A673 (cell line): ENCODE measurements around the gene OR10V1. TPM values are rescaled to one million over a fixed set of nuclear protein-coding genes. Genes with fewer than 3 reads are reported as not detected.

ENCODE experiments used
- BruUV-seq: library from RNA; stranded (reverse); fragments of 400-500 nt; replicated peaks from 2 replicates; lab custom pipeline; 2021; lab: Mats Ljungman, UMichigan
- CTCF ChIA-PET: fragments of 300-600 bp; sonication (Branson Sonifier 250); formaldehyde crosslinking; loops from one replicate; lab custom pipeline; 2022; ENCODE audit warnings: antibody characterized with exemption; lab: Charles Lee
- POLR2A ChIA-PET: fragments of 300-600 bp; sonication (Branson Sonifier 250); formaldehyde crosslinking; loops from one replicate; lab custom pipeline; 2022; ENCODE audit warnings: antibody characterized with exemption; ENCODE audit not compliant: low non-redundant PET; lab: Charles Lee
- DNase-seq: peaks from one replicate; pipeline ENCODE4 v3.0.0-alpha.2; 2015; ENCODE audit warnings: low spot score
- H3K27ac ChIP-seq: fragments of 200-600 bp; sonication (generic); 2 replicates; pipeline ENCODE4 v1.5.1; 2016; ENCODE audit warnings: mixed run types, low read depth, mild to moderate bottlenecking, mixed read lengths, antibody characterized with exemption, low read length; ENCODE audit not compliant: poor library complexity, severe bottlenecking
- H3K27me3 ChIP-seq: fragments of 200-600 bp; sonication (generic); replicated peaks from 2 replicates; pipeline ENCODE4 v1.6.1; 2017; ENCODE audit warnings: mixed run types, low read depth, mild to moderate bottlenecking, mixed read lengths, antibody characterized with exemption, low read length; ENCODE audit not compliant: insufficient read depth, poor library complexity
- H3K36me3 ChIP-seq: fragments of 200-600 bp; sonication (generic); 2 replicates; pipeline ENCODE4 v1.6.1; 2016; ENCODE audit warnings: mixed run types, mild to moderate bottlenecking, mixed read lengths, antibody characterized with exemption, low read length; ENCODE audit not compliant: insufficient read depth, poor library complexity, severe bottlenecking
- H3K4me1 ChIP-seq: fragments of 200-600 bp; sonication (generic); 2 replicates; pipeline ENCODE4 v1.6.1; 2017; ENCODE audit warnings: mixed run types, mild to moderate bottlenecking, mixed read lengths, antibody characterized with exemption, low read length; ENCODE audit not compliant: insufficient read depth, poor library complexity, severe bottlenecking
- H3K4me3 ChIP-seq: fragments of 200-600 bp; sonication (generic); 2 replicates; pipeline ENCODE4 v1.5.1; 2016; ENCODE audit warnings: low read depth, mixed run types, mild to moderate bottlenecking, mixed read lengths, low read length; ENCODE audit not compliant: poor library complexity, severe bottlenecking
- H3K9me3 ChIP-seq: fragments of 200-600 bp; sonication (generic); 2 replicates; pipeline ENCODE4 v1.6.1; 2016; ENCODE audit warnings: mixed run types, low read depth, mild to moderate bottlenecking, mixed read lengths, antibody characterized with exemption, low read length; ENCODE audit not compliant: poor library complexity, severe bottlenecking
- EZH2 ChIP-seq: fragments of 200-600 bp; sonication (generic); IDR thresholded peaks from 2 replicates; pipeline ENCODE4 v1.6.1; 2017; ENCODE audit warnings: borderline replicate concordance, low read depth, mild to moderate bottlenecking, mixed read lengths, antibody characterized with exemption, low read length; ENCODE audit not compliant: poor library complexity, severe bottlenecking
- intact Hi-C: fragments of 100-400 bp; cut with micrococcal nuclease; formaldehyde crosslinking; loops from one replicate; pipeline ENCODE4 v1.10.0; 2022; ENCODE audit not compliant: unreplicated experiment
- total RNA-seq: library from RNA; stranded (reverse); gene quantifications from 2 replicates; pipeline ENCODE4 v1.2.3, GENCODE V29; 2021
- TF ChIP-seq, protein P1 (sequence below): fragments of 300-800, 200-600 bp; sonication (generic); conservative IDR thresholded peaks from 2 replicates; pipeline ENCODE4 v1.5.1; 2017; ENCODE audit warnings: low read depth, mild to moderate bottlenecking, antibody characterized with exemption, low read length, moderate library complexity, mixed read lengths

OR10V1 gene
- total RNA-seq, 1 experiment from 2014 or later = not detected

DNA sequence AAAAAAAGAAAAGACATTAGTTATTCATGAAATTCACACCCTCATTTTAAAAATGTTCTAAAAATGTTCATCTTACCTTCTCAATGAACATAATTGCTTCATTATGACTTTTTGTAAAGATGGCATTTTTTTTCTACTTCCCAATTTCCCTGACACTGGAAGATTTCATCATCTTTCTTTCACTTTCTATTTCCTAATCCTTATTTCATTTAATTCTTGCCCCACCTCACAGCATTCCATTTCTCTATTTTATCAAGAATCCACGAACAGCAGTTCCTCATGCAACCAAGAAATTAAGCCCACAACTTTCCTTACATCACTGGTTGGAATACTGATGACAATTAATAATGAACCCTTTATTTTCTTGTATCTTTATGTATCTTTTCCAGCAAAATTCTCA lies 46.7 kb downstream of the OR10V1 start:
- DNase-seq = no peak
- no TSS peak for BruUV-seq
- TF ChIP-seq, protein P1, sequence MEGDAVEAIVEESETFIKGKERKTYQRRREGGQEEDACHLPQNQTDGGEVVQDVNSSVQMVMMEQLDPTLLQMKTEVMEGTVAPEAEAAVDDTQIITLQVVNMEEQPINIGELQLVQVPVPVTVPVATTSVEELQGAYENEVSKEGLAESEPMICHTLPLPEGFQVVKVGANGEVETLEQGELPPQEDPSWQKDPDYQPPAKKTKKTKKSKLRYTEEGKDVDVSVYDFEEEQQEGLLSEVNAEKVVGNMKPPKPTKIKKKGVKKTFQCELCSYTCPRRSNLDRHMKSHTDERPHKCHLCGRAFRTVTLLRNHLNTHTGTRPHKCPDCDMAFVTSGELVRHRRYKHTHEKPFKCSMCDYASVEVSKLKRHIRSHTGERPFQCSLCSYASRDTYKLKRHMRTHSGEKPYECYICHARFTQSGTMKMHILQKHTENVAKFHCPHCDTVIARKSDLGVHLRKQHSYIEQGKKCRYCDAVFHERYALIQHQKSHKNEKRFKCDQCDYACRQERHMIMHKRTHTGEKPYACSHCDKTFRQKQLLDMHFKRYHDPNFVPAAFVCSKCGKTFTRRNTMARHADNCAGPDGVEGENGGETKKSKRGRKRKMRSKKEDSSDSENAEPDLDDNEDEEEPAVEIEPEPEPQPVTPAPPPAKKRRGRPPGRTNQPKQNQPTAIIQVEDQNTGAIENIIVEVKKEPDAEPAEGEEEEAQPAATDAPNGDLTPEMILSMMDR = no peak
- no peak for TF ChIP-seq EZH2
- Histone ChIP-seq H3K36me3 (peaks cover 49% of the 10 kb centered on the region), H3K27me3 (no peaks in the 10 kb centered on the region), H3K4me3 (peak overlapping the region; percentile 93), H3K9me3 (no peaks in the 10 kb centered on the region), H3K27ac (peak overlapping the region; percentile 89), H3K4me1 (peaks cover 26% of the 10 kb centered on the region)
- CTCF ChIA-PET = no interaction called here
- POLR2A ChIA-PET = interaction anchor here (0.5 kb wide), 1 partner anchor 110 kb away, joined by 3 read pairs; no protein-coding TSS in a partner anchor
- intact Hi-C loops = loop anchor here (5.0 kb wide), 1 partner anchor 100 kb away; no protein-coding TSS in a partner anchor

Other genes with a start within 250 kb of the OR10V1 start
- gene OR4D10, start 240.5 kb downstream of the OR10V1 start, total RNA-seq = not detected in 2 replicates
- not detected in 2 replicates for gene OR4D11, start 210.3 kb downstream of the OR10V1 start, total RNA-seq
- not detected in 2 replicates for gene OR4D9, start 202.3 kb downstream of the OR10V1 start, total RNA-seq
- gene OSBP, start 98.1 kb downstream of the OR10V1 start, total RNA-seq = 40.7 and 43.2 TPM in 2 replicates
- gene PATL1, start 44.8 kb downstream of the OR10V1 start, total RNA-seq = 65.2 and 78.9 TPM in 2 replicates
- gene STX3, start 41.5 kb upstream of the OR10V1 start, total RNA-seq = 10.1 and 16.0 TPM in 2 replicates
- 53.4 and 57.5 TPM in 2 replicates for gene MRPL16, start 96.9 kb upstream of the OR10V1 start, total RNA-seq
- not detected in 2 replicates for gene CBLIF, start 131.7 kb upstream of the OR10V1 start, total RNA-seq
- not detected in 2 replicates for gene TCN1, start 152.6 kb upstream of the OR10V1 start, total RNA-seq
- not detected in 2 replicates for gene OOSP3, start 164.9 kb upstream of the OR10V1 start, total RNA-seq
- not detected in 2 replicates for gene OOSP1, start 224.6 kb upstream of the OR10V1 start, total RNA-seq